Mesendoderm (in vitro differentiated cells): ENCODE results near the gene CRTC1.

Experiments
- DNase-seq: peaks from one replicate; pipeline ENCODE4 v3.0.0; 2013
- H2AK5ac ChIP-seq: 2 replicates; pipeline ENCODE4 v1.6.1; 2013; ENCODE audit warnings: low read length, inconsistent platforms
- H2BK120ac ChIP-seq: 2 replicates; pipeline ENCODE4 v1.6.1; 2013; ENCODE audit warnings: low read depth, mild to moderate bottlenecking, low read length, moderate library complexity, mixed read lengths
- H2BK15ac ChIP-seq: replicated peaks from 2 replicates; pipeline ENCODE4 v1.6.1; 2013; ENCODE audit warnings: low read depth, mild to moderate bottlenecking, moderate library complexity
- H2BK5ac ChIP-seq: 2 replicates; pipeline ENCODE4 v1.6.1; 2013; ENCODE audit warnings: low read length, inconsistent platforms
- H3K18ac ChIP-seq: 2 replicates; pipeline ENCODE4 v1.6.1; 2013; ENCODE audit warnings: mild to moderate bottlenecking, low read length, mixed read lengths
- H3K23ac ChIP-seq: one replicate; pipeline ENCODE4 v1.6.1; 2013; ENCODE audit warnings: low read length
- H3K27ac ChIP-seq: 2 replicates; pipeline ENCODE4 v1.5.1; 2013; ENCODE audit warnings: low read depth, mild to moderate bottlenecking, inconsistent platforms, low read length, moderate library complexity
- H3K27me3 ChIP-seq: 2 replicates; pipeline ENCODE4 v1.6.1; 2013; ENCODE audit warnings: low read length, control low read depth, mild to moderate bottlenecking, inconsistent platforms; ENCODE audit not compliant: insufficient read depth, poor library complexity
- H3K36me3 ChIP-seq: 2 replicates; pipeline ENCODE4 v1.6.1; 2013; ENCODE audit warnings: low read length, inconsistent platforms; ENCODE audit not compliant: control insufficient read depth, insufficient read depth
- H3K4ac ChIP-seq: one replicate; pipeline ENCODE4 v1.6.1; 2013; ENCODE audit warnings: low read depth, mild to moderate bottlenecking, low read length, moderate library complexity
- H3K4me1 ChIP-seq: 2 replicates; pipeline ENCODE4 v1.6.1; 2013; ENCODE audit warnings: low read depth, low read length, inconsistent platforms; ENCODE audit not compliant: control insufficient read depth
- H3K4me2 ChIP-seq: 2 replicates; pipeline ENCODE4 v1.6.1; 2013; ENCODE audit warnings: low read length
- H3K4me3 ChIP-seq: 2 replicates; pipeline ENCODE4 v1.5.1; 2013; ENCODE audit warnings: mild to moderate bottlenecking, low read length
- H3K56ac ChIP-seq: one replicate; pipeline ENCODE4 v1.6.1; 2013; ENCODE audit warnings: low read length
- H3K79me1 ChIP-seq: 2 replicates; pipeline ENCODE4 v1.6.1; 2013; ENCODE audit warnings: low read length, inconsistent platforms
- H3K79me2 ChIP-seq: 2 replicates; pipeline ENCODE4 v1.6.1; 2013; ENCODE audit warnings: mild to moderate bottlenecking, low read length; ENCODE audit not compliant: control insufficient read depth, insufficient read depth
- H3K9ac ChIP-seq: 2 replicates; pipeline ENCODE4 v1.6.1; 2013; ENCODE audit warnings: low read length, inconsistent platforms
- H4K5ac ChIP-seq: one replicate; pipeline ENCODE4 v1.6.1; 2013; ENCODE audit warnings: low read length
- H4K8ac ChIP-seq: one replicate; pipeline ENCODE4 v1.6.1; 2013; ENCODE audit warnings: low read depth, mild to moderate bottlenecking, control low read depth, low read length, moderate library complexity
- WGBS: extraction: QIAGEN DNeasy Blood & Tissue Kit; methylation state at CpG from one replicate; pipeline ENCODE4 v1.1.7; 2013; ENCODE audit warnings: low lambda C conversion rate, missing lambda C conversion rate; ENCODE audit not compliant: insufficient coverage; ENCODE audit errors: extremely low coverage; 5-methylcytosine and 5-hydroxymethylcytosine counted together

The CRTC1 gene

DNA sequence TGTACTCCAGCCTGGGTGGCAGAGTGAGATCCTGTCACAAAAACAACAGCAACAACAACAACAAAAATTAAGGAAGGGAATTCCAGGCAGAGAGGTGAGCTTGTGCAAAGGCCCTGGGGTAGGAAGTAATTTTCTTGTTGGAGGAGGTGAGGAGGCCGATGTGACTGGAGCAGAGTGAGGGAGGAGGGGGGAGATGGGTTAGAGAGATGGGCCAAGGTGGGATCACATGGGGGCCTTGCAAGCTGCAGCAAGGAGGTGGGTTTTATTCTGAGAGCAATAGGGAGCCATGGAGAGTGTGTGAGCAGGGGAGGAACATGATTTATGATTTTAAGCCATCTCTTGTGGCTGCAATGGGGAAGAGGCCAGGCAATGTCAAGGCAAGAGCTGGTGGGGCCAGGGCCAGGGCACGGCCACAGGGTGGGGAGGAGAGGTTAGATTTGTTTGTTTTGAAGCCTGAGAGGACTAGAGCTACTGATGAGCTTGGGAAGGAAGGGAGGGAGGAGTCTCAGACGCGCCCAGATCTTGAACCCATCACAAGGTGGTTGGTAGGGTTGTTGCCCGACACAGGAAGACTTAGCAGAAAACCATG lies 120.2 kb downstream of the CRTC1 start:
- Histone ChIP-seq H3K79me1 (no peaks in the 10 kb centered on the region), H4K5ac (no peak overlapping the region), H3K9ac (no peak overlapping the region), H3K79me2 (no peaks in the 10 kb centered on the region), H2BK15ac (no peak overlapping the region), H2BK5ac (no peak overlapping the region), H3K56ac (no peak overlapping the region), H2AK5ac (no peak overlapping the region), H3K27me3 (no peaks in the 10 kb centered on the region), H3K18ac (no peak overlapping the region), H3K23ac (no peak overlapping the region), H2BK120ac (no peak overlapping the region), H3K4me2 (no peak overlapping the region), H3K4me1 (no peaks in the 10 kb centered on the region), H4K8ac (no peak overlapping the region), H3K27ac (no peak overlapping the region), H3K36me3 (no peaks in the 10 kb centered on the region), H3K4ac (no peak overlapping the region), H3K4me3 (no peak overlapping the region)
- WGBS = no CpG with 5 or more reads among the region's 5 CpGs
- no peak for DNase-seq

DNA sequence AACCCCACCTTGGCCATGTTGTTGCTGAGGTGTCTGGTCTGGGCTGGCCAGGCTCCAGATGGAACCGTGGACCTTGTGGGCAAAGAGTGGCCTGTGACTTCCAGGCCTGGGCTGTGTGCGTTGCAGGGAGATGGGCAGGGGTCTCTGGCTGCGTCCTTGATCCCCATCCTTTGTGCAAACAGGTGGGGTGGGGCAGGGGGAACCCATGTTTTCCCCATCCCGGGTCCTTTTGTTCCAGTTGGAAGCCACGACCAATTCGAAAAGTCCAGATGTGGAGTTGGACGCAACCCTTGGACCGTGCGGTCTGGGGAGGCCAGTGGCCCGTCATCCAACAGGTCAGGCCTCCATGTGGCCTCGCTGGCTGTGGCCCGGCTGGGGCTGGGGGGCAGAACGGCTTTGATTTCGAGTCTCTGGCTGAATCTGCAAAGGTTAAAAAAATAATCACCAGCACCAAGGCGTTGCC lies 120.7 kb downstream of the CRTC1 start:
- no peak for DNase-seq
- Histone ChIP-seq H3K27ac (no peak overlapping the region), H3K56ac (no peak overlapping the region), H3K4ac (no peak overlapping the region), H4K8ac (no peak overlapping the region), H3K9ac (no peak overlapping the region), H3K79me2 (no peaks in the 10 kb centered on the region), H3K4me3 (no peak overlapping the region), H2BK15ac (no peak overlapping the region), H2BK120ac (no peak overlapping the region), H3K4me1 (no peaks in the 10 kb centered on the region), H3K23ac (no peak overlapping the region), H2BK5ac (no peak overlapping the region), H3K79me1 (no peaks in the 10 kb centered on the region), H4K5ac (no peak overlapping the region), H2AK5ac (no peak overlapping the region), H3K4me2 (no peak overlapping the region), H3K18ac (no peak overlapping the region), H3K36me3 (no peaks in the 10 kb centered on the region), H3K27me3 (no peaks in the 10 kb centered on the region)
- no CpG with 5 or more reads among the region's 15 CpGs for WGBS

DNA sequence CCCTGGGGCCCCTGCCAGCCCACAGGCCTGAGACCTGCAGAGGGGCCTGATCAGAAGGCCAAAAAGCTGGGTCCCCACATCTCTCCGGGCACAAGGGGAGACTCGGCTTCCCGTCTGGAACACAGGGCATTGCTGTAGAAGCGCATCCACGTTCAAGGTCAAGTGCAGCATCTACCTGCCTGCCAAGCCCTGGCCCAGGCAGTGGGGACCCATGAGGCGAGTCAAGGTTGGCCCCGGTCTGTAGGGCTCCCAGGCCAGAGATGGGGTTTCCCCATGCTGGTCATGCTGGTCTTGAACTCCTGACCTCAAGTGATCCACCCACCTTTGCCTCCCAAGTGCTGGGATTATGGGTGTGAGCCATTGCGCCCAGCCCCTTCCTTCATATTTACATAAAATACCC lies 121.2 kb downstream of the CRTC1 start:
- Histone ChIP-seq H3K36me3 (no peaks in the 10 kb centered on the region), H4K5ac (no peak overlapping the region), H2AK5ac (no peak overlapping the region), H3K4me2 (no peak overlapping the region), H3K27me3 (no peaks in the 10 kb centered on the region), H3K23ac (no peak overlapping the region), H2BK5ac (no peak overlapping the region), H2BK15ac (no peak overlapping the region), H3K79me2 (no peaks in the 10 kb centered on the region), H2BK120ac (no peak overlapping the region), H3K27ac (no peak overlapping the region), H3K4me1 (no peaks in the 10 kb centered on the region), H3K79me1 (no peaks in the 10 kb centered on the region), H3K9ac (no peak overlapping the region), H3K18ac (no peak overlapping the region), H4K8ac (no peak overlapping the region), H3K4ac (no peak overlapping the region), H3K4me3 (no peak overlapping the region), H3K56ac (no peak overlapping the region)
- DNase-seq = no peak
- no CpG with 5 or more reads among the region's 8 CpGs for WGBS

DNA sequence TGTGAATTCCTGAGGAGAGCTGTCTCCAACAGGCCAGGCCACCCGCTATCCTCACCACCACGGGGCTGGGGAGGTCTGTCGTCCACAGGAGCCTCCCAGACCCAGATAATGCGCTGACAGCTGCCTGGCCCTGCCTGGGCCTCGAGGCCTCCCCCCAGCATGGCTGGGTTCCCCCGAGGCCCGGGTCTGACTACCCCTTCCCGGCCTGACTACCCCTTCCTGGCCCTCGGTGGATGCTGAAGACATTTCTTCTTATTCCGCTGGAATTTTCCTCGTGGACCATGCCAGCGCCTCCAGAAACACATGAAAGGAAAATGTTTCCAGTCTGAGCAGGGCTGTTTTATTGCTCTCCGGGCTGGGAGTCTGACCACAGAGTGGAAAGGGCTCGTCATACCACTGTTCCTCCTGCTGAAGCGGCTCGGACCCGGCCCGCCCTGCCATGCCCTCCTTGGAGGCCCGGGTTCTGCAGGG lies 124.4 kb downstream of the CRTC1 start:
- Histone ChIP-seq H3K79me2 (no peaks in the 10 kb centered on the region), H3K27ac (no peak overlapping the region), H3K27me3 (no peaks in the 10 kb centered on the region), H4K5ac (no peak overlapping the region), H3K9ac (no peak overlapping the region), H3K79me1 (no peaks in the 10 kb centered on the region), H3K36me3 (no peaks in the 10 kb centered on the region), H2BK15ac (no peak overlapping the region), H3K4me1 (no peaks in the 10 kb centered on the region), H2BK120ac (no peak overlapping the region), H3K4ac (no peak overlapping the region), H3K23ac (no peak overlapping the region), H4K8ac (no peak overlapping the region), H2BK5ac (no peak overlapping the region), H3K18ac (no peak overlapping the region), H3K56ac (no peak overlapping the region), H3K4me3 (no peak overlapping the region), H3K4me2 (no peak overlapping the region), H2AK5ac (no peak overlapping the region)
- no CpG with 5 or more reads among the region's 19 CpGs for WGBS
- DNase-seq = no peak

DNA sequence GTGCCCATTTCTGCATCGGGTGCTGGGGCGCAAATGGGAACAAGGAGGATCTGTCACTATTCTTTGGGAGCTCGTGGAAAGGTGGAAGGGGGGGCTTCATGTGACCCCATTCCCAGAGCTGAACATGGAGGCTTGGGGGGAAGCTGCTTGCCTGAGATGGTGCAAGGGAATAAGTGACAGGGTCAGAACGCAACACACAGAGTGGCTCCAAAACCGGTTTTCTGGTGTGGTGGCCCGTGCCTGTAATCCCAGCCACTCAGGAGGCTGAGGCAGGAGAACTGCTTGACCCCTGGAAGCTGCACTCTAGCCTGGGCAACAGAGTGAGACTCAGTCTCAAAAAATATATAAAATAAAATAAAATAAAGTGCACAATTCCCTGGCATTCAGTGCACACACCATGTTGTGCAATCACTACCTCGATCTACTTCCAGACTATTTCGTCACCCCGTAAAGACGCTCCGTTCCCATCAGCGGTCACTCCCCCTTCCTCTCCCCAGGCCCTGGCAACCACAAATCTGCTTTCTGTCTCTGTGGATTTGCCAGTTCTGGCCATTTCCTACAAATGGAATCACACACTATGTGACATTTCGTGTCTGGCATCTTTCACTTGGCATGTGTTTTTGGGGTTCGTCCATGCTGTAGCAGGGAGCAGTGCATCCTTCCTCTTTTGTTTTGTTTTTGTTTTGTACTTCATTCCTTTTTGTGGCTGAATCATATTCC lies 125.8 kb downstream of the CRTC1 start:
- H3K79me1 ChIP-seq = no peaks in the 10 kb centered on the region
- H2BK5ac ChIP-seq = no peak overlapping the region
- no peak overlapping the region for H3K56ac ChIP-seq
- H3K4ac ChIP-seq = no peak overlapping the region
- no peak overlapping the region for H3K9ac ChIP-seq
- H3K36me3 ChIP-seq = no peaks in the 10 kb centered on the region
- no peak overlapping the region for H3K18ac ChIP-seq
- H4K5ac ChIP-seq = no peak overlapping the region
- H3K27me3 ChIP-seq = peaks cover 4% of the 10 kb centered on the region
- no peak overlapping the region for H2BK15ac ChIP-seq
- no peak for DNase-seq
- H2BK120ac ChIP-seq = no peak overlapping the region
- H3K4me1 ChIP-seq = no peaks in the 10 kb centered on the region
- H3K79me2 ChIP-seq = no peaks in the 10 kb centered on the region
- H3K4me3 ChIP-seq = no peak overlapping the region
- no peak overlapping the region for H2AK5ac ChIP-seq
- no CpG with 5 or more reads among the region's 14 CpGs for WGBS
- H3K27ac ChIP-seq = no peak overlapping the region
- no peak overlapping the region for H3K4me2 ChIP-seq
- H4K8ac ChIP-seq = no peak overlapping the region
- no peak overlapping the region for H3K23ac ChIP-seq
